GM19239 (cell line): ENCODE measurements around the gene PKNOX2.

Experiments
- DNase-seq: peaks from one replicate; pipeline ENCODE4 v3.0.0; 2011; ENCODE audit warnings: low spot score; ENCODE audit not compliant: insufficient read length
- FAIRE-seq: peaks from 2 replicates; lab custom pipeline; 2011; peaks lifted over from hg19 to GRCh38; lab: Jason Lieb, UNC

Gene PKNOX2

DNA sequence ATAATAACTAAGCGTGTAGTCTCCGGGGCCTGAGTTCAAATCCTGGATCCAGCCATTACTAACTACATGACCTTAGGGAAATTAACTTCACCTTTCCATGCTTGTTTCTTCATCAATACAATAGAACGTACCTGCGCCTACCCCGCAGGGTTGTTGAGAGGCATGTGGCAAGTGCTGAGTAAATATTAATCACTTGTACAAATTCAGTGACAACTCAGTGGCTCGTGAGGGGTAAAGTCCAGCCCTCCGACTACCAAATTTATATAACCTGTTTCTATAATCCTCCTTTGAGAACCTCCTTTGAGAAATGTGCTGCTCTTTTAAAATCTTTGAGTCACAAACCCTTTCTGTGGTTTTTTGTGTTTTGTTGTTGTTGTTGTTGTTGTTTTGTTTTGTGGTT is 281.7 kb downstream of the PKNOX2 start:
- no peak for FAIRE-seq
- no peak for DNase-seq

DNA sequence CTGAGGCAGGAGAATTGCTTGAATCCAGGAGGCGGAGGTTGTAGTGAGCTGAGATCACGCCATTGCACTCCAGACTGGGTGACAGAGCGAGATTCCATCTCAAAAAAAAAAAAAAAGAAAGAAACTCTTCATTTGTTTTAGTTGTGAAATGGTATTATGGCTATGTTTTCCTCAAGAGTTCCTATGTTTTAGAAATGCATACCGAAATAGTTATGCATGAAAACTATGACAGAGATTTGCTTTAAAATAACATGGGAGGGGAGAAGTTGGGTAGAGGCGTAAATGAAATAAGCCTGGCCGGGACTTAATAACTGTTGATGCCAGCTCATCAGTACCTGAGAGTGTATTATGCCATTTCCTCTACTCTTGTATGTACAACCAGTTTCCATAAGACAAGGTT is 283.2 kb downstream of the PKNOX2 start:
- FAIRE-seq (no peak), DNase-seq (no peak)

DNA sequence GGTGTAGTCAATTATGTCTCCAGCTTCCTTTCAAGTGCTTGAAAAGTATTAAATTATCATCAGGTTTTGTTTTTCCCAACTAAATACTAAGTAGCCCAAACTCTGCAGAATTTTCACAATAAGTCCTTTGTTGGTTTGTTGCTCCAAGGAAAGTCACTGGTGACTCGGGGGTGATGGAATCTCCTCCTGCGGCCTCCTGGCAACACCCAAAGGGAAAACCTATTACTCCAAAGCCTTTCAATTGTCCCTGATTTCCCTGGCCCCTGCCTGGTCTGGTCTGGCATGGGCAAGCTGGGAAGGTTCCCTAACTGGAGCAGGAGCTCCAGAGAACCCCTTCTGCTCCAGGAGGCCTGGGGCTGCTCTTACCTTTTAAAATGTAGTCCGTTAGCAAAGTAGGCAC is 283.6 kb downstream of the PKNOX2 start:
- no peak for FAIRE-seq
- no peak for DNase-seq

DNA sequence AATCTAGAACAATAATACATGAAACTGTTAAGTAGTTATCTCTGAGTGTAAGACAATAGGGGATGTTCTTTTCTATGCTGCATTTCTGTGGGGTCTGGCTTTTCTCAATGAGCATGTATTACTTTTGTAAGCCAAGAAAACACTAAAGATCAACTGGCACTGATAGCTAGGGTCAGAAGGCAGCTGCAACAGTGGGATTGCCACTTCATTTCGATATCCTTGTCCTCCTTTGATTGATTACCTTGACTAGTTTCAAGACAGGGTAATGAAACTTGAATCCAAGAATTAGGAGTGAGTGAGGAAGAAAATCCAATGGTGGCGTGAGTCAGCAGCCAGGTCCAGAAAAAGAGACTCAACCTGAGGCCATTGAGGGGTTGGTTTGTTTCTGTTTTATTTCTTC is 285.0 kb downstream of the PKNOX2 start:
- DNase-seq = no peak
- no peak for FAIRE-seq

DNA sequence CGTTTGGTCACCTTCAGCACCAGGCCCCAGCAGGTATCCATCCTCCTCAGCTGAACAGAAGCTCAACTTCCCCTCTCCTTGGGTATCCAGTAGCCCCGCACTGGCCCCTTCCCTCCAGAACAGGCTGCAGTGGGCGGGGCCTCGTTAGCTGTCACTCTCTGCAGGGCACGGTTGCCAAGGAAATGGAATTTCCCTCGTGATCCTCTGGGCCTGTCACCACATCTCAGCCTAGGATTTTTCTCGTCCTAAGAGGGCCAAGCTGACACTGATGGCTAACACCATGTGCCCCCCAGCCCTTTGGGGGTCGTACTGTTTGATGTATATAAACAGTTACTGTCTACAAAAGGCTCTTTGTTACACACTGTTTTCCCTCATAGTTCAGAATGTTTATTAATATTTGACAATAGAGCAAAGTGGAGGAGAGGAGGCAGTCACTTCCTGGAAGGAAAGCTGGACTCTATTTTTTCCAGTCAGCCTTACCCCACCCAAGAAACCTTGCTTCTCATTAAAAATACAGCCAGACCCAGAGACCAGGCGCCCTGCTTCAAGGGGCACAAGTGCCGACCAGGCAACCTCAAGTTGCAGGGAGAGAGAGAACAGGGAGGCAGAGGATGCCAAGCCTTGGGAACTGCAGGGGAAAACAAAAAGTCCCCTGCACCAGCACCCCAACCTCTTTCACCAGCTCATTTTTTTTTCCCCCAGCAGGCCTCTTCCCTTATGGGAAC is 287.0 kb downstream of the PKNOX2 start:
- no peak for DNase-seq
- no peak for FAIRE-seq

DNA sequence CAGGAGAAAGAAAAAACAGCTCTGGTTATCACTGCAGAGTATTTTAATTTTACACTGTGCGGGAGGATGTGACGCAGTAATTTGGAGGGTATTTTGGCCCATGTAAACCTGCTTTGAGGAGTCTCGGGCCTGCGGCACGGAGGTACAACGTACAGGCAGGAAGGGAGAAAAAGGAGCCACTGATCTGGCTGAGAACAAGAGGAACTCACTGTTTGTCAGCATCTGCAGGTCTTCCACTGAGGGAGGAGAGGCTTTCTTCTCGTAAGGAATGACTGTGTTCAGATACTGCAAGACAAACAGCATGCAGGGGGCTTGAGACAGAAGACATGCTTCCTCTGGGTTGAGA is 287.5 kb downstream of the PKNOX2 start:
- no peak for DNase-seq
- FAIRE-seq = no peak

DNA sequence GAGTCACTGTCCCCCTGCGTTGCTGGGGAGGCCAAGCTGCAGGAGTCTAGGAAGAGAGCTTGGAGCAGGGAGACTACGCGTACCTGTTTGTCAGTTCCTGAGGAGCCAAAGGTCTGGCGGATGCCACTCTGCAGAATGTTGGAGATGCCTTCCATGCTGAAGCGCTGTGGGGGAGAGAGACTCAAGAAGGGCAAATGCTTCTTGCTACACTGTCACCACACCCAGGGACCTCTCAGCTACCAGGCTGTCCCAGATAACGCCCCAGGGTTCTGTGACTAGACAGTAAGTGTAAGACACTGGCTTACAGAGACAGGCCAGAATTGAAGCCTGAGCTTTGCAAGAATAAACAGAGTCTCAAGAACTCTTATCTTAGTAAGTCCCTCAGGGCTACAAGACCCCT is 289.5 kb downstream of the PKNOX2 start:
- DNase-seq (no peak), FAIRE-seq (no peak)

DNA sequence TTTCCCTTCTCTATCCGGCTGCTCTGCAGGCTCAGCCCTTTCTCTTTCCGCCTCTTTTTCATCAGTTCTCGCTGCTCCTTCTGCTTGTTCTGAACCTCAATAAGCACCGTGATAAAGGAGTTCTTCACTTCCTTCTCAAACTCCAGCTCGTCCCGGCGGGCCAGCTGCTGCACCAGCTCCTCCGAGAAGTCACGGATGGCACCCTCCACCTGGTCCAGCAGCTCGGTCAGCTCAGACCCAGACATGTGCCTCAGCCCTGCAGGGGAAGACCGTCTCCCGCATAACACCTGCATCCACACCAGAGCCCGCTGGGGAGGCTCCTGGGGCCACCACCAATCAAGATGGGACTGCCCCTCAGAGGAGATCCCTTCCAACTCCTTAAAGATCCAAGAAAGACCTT is 291.3 kb downstream of the PKNOX2 start:
- DNase-seq = no peak
- no peak for FAIRE-seq

DNA sequence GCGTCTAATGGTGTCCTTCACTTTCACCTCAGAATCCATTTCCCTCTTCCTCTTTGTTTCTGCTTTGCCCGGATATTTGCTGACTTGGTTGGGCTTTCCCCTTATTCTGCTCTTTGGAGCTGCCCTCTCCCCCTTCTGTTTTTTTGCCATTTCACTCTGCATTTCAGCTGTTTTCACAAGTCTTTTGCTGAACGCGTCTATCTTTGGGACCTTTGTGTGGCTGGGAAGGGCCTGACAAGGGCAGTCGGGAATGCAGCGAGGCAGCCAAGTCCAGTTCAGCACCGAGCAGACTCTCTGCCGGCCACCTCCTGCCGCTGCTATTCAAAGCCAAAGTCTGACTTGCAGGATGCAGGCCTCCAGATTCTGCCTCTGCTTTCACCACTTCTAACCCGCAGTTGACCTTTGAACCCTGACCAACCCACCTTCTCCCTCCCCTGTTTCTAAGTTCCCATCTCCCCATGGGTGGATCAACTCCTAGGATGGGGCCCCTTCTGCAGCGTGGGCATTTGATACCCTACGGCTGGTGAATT is 293.3 kb downstream of the PKNOX2 start:
- FAIRE-seq = no peak

DNA sequence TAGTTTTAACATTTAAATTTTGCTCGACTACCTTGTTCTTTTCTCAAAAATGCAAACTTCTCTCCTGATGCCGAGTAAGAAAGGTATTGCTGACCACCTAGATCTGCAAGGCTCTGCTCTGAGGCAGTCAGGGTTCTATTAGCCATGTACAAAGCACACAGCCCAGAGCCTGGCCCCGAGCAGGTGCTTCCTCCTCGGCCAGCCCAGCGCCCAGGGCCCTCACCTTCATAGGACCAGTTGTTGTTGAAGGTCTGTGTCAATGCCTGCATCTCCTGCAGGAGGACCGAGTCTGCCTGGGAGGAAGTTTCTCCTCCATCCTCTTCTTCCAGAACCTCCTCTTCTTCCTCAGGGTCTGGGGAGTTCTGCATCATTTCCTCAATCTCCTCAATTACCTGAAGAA is 295.7 kb downstream of the PKNOX2 start:
- FAIRE-seq (no peak), DNase-seq (no peak)

More for the DNA sequence above, 293.3 kb downstream of the PKNOX2 start:
- DNase-seq = no peak

DNA sequence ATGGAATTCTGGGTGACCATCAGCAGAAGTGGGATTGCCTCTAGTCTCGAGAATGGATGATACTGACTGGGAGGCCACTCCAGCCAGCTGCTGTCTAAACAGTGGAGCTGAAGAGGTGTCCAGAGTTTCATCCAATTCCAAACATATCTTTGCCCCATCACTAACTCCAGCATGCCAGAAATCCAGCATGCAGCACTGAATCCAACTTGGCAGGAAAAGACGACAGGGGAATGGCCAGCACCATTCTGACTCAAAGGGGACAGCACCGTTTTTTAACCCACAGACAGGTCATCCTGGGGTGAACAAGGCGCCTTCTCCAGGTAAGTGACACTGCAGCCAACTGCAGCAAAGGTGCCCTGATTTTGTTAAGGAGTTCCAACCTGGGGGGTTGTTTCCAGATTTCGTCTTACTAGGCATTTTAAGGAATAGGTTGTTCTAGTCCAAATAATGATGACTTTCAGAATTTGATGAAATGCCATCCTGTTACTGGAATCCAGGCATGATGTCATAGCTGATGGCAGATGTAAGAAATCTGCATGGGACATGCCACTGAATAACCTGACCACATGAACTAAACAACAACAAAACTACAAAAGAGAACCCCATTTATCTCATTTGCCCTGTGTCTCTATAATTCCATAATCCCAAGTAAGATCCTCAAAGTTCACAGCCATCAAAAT is 299.2 kb downstream of the PKNOX2 start:
- DNase-seq (no peak), FAIRE-seq (no peak)

DNA sequence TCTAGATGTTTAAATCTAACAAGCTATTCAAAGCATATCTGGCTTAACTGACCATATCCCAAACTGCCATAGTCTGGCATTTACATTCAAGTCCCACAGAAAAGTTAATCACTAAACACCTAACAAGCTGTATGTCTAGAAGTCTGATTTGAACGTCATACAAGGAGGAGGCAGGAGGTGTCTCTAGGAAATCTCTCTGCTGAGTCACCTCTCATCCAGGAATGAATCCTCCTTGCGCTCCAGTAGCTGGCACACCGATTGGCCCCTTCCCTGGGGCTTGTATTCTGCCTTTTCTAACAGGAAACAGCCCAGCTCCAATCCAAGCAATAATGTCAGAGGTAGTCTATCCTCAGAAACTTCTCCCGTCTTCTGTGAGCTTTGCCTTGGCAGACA is 299.7 kb downstream of the PKNOX2 start:
- no peak for DNase-seq

DNA sequence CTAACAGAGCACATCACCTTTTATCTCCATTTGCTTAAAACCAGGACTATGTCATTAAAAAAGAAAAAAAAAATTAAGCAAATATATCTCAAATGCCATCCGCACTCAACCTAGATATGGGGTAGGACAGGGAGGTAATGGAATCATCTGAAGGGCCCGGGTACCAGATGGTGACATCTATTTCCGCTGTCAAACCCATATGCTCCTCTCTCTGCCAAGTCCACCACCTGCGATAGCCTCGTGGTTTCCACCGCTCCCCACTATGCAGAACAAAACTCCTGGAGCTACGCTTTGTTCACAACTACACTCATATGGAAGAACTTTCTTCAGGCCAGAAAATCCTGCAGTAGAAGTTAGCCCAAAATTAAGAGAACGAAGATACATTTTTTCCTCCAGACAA is 300.1 kb downstream of the PKNOX2 start:
- DNase-seq (no peak), FAIRE-seq (no peak)

More for the DNA sequence above, 299.7 kb downstream of the PKNOX2 start:
- no peak for FAIRE-seq

DNA sequence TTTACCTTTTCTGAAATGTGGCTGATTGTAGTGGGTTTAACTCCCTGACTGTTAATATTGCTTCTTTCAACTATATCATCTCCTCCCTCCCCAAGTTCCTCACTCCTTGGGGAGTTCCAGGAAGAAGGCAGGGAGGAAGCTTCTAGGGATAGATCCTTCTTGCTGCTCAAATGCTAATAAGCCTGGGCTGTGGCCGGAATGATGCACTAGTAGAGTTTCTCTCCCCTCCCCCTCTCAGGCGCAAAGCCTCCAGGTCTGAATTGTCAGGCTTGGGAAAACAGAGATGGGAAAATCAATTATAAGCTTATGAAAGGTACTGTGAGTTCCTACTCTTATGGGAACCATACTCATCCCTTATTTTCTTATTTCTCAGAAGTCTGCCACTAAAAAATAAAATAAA is 300.7 kb downstream of the PKNOX2 start:
- no peak for FAIRE-seq
- DNase-seq = no peak

DNA sequence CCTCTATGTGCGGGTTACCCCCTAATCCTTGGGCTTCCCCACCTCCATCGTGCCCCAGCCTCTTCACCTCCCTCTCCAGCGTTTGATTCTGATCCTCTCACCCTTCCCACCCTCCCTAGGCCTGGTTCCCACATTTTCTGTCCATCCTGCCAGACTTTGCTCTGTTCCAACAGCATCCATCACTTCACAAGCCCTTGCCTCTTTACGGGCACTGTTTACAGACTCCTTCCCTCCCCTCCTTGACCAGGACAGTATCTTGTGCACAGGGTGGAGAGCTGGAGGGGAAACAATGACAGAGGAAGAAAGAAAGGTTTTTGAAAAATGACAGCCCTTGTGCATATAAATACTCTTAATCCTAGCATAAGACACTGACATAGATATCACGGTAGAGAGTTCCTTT is 301.1 kb downstream of the PKNOX2 start:
- no peak for FAIRE-seq
- DNase-seq = no peak

DNA sequence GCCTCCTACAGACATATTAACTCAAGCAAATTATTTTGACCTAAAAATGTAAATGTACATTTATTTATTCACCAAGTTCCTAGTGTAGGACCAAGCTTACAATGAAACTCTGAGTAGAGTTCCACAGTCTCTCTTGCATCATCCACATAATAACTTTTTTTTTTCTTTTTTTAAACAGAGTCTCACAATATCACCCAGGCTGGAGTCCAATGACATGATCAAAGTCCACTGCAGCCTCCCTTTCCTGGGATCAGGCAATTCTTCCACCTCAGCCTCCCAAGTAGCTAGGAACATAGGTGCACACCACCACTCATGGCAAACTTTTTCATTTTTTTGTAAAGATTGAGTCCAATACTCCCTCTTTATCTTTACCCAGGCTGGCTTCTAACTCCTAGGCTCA is 303.5 kb downstream of the PKNOX2 start:
- FAIRE-seq (no peak), DNase-seq (no peak)

DNA sequence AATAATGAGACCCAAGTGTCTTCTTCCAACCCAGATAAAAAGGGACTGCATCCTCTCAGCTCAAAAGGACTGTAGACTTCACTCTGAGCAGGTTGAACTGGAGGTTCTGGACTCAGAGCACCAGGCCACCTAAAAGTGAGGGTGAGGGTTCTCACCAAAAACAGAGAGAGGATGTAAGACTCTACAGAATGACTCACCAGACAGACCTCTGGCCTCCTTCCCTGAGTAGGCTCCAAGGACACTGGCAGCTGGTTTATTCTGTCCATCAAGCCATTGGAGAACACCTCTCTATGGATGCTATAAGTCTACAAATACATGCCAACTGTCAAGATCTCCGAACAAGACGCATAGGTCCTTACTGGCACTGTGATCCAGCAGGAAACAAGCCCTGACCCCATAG is 304.3 kb downstream of the PKNOX2 start:
- FAIRE-seq (no peak), DNase-seq (no peak)

DNA sequence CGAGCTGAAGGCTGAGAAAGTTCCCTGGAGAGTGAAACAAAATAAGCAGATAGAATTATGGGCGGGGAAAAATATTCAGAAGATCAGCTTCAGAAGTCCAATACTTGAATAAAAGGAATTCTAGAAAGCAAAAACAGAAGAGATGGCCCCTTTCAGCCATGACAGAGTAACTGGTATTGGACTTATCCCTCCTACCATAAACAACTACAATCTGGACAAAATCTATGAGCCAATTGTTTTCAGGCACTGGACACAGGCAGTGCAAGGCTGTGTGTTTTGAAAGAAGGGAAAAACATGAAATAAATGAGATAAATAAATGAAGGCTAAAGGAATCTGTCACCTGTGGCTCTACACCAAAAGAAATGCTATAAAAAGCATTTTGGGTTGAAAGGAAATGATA is 305.8 kb downstream of the PKNOX2 start:
- FAIRE-seq (no peak), DNase-seq (no peak)

DNA sequence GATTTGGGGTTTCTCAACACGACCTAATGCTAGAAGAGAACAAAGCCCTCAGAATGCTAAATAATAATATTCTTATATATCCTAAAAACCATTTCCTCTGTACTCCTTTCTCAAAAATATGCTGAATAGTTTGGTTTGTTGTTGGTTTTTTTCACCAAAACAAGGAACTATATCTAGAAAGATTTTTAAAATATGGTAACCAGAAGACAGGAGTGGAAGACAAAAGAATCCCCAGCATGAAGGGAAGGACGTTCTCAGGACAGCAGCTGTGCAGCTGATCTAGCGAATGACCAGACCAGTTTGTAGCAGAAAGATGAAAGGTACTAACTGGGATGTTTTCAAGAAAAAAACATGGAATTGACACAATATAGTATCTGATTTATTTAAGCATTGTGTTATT is 312.2 kb downstream of the PKNOX2 start:
- FAIRE-seq (no peak), DNase-seq (no peak)

DNA sequence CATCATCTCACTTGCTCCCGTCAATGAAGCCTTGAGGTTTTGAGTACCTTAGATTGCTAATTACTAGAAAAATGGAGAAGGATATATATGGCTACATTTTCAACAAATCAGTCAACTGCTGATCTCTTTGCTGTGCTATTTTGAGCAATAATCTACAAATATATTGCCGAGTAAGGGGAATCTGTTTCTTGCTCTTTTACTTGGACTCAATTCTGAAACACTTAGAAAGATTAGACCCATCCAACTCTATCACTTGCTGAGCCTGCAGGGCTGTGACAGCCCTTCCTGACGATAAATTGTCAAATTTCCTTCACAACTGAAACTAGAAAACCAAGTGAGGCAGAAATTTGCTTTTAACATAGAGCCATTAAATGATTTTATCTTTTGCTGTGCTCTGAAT is 314.6 kb downstream of the PKNOX2 start:
- DNase-seq (no peak), FAIRE-seq (no peak)

DNA sequence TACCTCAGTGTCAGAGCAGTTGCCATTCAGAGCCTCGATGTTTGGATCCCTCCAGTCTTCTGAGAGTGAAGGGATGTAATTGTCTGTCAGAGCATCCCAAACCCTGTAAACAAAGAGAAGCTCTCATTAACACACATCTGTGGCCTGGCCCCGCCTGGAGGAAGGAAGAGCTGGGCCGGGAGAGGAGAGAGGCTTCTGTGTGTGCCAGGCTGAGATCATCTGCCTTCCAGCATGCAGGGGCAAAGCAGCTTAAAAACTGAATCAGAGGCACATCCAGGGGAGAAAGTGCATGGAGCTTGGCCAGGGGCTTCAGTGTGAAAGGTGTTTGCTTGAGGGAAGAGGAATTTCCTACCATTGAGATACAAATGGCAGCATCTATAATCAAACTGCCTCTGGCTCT is 317.0 kb downstream of the PKNOX2 start:
- DNase-seq = no peak
- no peak for FAIRE-seq
